Left ventricle myocardium inferior (tissue), 1 donor: ENCODE results near the gene TOP2B. TPM values are rescaled to one million over a fixed set of nuclear protein-coding genes. Genes with fewer than 3 reads are reported as not detected.

Experiments
- DNase-seq: peaks from one replicate; pipeline ENCODE4 v3.0.0-alpha.2; 2020
- H3K27ac ChIP-seq: fragments of 200-600 bp; replicated peaks from 2 replicates; pipeline ENCODE4 v1.8.0; 2021
- H3K27me3 ChIP-seq: fragments of 200-600 bp; 2 replicates; pipeline ENCODE4 v1.8.0; 2021; ENCODE audit warnings: low read depth
- H3K36me3 ChIP-seq: fragments of 200-600 bp; 2 replicates; pipeline ENCODE4 v1.8.0; 2021
- H3K4me1 ChIP-seq: fragments of 200-600 bp; 2 replicates; pipeline ENCODE4 v1.8.0; 2021
- H3K4me3 ChIP-seq: fragments of 200-600 bp; 2 replicates; pipeline ENCODE4 v1.8.0; 2021; ENCODE audit warnings: mild to moderate bottlenecking, moderate library complexity
- H3K9me3 ChIP-seq: fragments of 200-600 bp; replicated peaks from 2 replicates; pipeline ENCODE4 v1.8.0; 2021
- CTCF ChIP-seq: fragments of 200-600 bp; IDR thresholded peaks from 2 replicates; pipeline ENCODE4 v1.8.0; 2021; ENCODE audit warnings: antibody characterized with exemption, mild to moderate bottlenecking, borderline replicate concordance
- intact Hi-C: fragments of 100-400 bp; cut with micrococcal nuclease; formaldehyde crosslinking; loops from one replicate; pipeline ENCODE4 v1.11.0; 2022
- long read RNA-seq: library from polyadenylated mRNA; unstranded; transcript quantifications from one replicate; pipeline ENCODE4 v2.0.0, GENCODE V29; 2021
- total RNA-seq: library from RNA; stranded (reverse); fragmentation: NEBNext Ultra II Directional; extraction: Animal tissue kit (Norgen Biotek cat#: 25700); gene quantifications from one replicate; pipeline ENCODE4 v1.2.1, GENCODE V29; 2021
- donor health status: DM: no; HTN: yes; CAD: no; lungs with severe emphysema.

The TOP2B gene
- 101 TPM for total RNA-seq
- long read RNA-seq, full-length matches to known transcripts: 101 of 138 reads
- long read RNA-seq, partial matches to known transcripts: 32 of 138 reads
- long read RNA-seq, other reads (novel, unspliced or antisense): 5 of 138 reads

- Histone ChIP-seq H3K27ac (peak within 1 kb of the TSS; percentile 98), H3K9me3 (no peaks in the 10 kb centered on the region), H3K27me3 (no peaks in the 10 kb centered on the region), H3K4me3 (peak within 1 kb of the TSS; percentile 84), H3K36me3 (no peaks in the 10 kb centered on the region), H3K4me1 (peaks cover 54% of the 10 kb centered on the region)
- no peak for TF ChIP-seq CTCF
- DNase-seq: peak; percentile 95
- intact Hi-C loops: no loop called here
Observed at GRCh38 chr3:25664812-25665314, at the start of gene TOP2B. TSS of gene TOP2B (minus strand) at chr3:25664907. CDS start at chr3:25664297, 610 bp downstream.

DNA sequence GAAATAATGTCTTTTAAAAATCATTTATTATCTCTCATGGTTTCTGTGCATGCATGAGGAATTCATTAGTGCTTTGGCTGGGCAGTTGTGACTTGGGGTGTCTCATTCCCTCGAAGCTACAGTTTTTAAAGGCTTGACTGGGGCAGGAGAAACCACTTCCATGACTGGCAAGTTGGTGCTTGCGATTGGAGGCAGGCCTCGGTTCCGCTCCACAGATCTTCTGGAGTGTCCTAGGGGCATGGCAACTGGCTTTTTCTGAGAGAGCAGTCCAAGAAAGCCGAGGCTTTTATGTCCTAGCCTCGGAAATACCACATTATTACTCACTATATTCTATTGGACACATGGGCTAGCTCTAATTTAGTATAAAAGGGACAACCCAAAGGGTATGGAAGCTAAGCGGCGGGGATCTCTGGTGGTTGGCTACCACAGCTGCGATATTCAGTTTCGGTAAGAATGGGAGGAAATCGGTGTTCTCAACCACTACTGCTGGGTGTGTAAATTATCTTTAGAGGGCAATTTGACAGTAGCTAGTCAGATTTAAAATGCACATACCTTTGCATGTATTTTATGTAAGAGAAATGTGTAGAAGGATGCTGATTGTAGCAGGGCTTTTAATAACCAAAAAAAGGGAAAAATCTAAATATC is 48.8 kb upstream of the TOP2B start:
- H3K4me3 ChIP-seq: no peak overlapping the region
- intact Hi-C loops: no loop called here
- H3K4me1 ChIP-seq: no peaks in the 10 kb centered on the region
- DNase-seq: no peak
- peaks cover 3% of the 10 kb centered on the region for H3K36me3 ChIP-seq
- no peak for TF ChIP-seq CTCF
- no peaks in the 10 kb centered on the region for H3K9me3 ChIP-seq
- no peaks in the 10 kb centered on the region for H3K27me3 ChIP-seq
- H3K27ac ChIP-seq: no peak overlapping the region

DNA sequence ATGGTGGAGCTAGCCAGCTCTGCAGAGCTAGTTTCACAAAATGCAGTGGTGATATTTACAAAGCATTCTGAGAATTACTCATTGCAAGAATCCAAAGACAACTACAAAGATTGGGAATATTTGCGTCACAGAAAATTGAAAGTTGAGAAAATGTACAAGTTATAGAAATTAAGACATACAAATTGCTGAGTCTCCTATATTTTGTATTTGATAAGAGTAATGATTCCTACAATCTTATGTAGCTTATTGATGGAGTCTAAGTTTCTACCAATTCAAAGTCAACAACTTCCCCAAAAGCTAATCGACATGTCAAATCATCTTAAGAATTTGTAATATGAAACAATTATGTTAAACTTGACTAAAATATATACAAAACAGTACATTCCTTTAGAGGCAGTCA is 46.4 kb upstream of the TOP2B start:
- no peaks in the 10 kb centered on the region for H3K4me1 ChIP-seq
- no peak for TF ChIP-seq CTCF
- no peaks in the 10 kb centered on the region for H3K36me3 ChIP-seq
- H3K27me3 ChIP-seq: peaks cover 11% of the 10 kb centered on the region
- H3K4me3 ChIP-seq: no peak overlapping the region
- H3K27ac ChIP-seq: no peak overlapping the region
- H3K9me3 ChIP-seq: no peaks in the 10 kb centered on the region
- intact Hi-C loops: no loop called here
- no peak for DNase-seq

- no peak for TF ChIP-seq CTCF
- intact Hi-C loops: no loop called here
- Histone ChIP-seq H3K9me3 (no peaks in the 10 kb centered on the region), H3K27ac (no peak overlapping the region), H3K27me3 (peaks cover 32% of the 10 kb centered on the region), H3K4me1 (no peaks in the 10 kb centered on the region), H3K4me3 (no peak overlapping the region), H3K36me3 (no peaks in the 10 kb centered on the region)
- no peak for DNase-seq
Observed at GRCh38 chr3:25708036-25708435, 43.3 kb upstream of the TOP2B start.

DNA sequence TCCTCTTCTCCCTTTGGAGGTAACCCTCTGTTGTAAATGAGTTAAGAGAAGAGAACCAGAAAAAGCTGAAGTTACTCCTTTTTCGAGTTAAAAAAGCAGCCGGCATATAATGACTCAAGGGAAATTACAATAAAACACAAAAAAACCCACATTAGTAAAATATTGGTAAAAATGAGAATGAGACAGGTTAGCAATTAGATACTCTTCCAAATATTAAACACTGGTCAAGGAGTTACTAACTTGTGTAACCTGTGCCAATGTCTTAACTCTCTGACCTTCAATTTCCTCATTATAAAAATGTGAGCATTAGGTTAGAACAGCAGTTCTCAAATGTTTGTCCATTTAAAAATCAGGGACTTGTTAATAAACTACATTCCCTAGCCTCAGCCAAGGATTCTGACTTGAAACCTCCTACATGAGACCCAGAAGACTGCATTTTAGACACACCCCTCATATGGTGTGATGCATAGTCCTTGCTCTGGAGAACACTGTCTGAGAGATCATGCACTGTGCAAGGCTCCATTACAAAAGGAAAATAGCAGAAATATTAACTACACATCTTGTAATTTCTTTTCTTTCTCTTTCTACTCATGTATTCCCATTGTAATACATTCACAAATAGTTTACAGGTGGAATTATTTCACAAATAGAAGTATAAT is 42.7 kb upstream of the TOP2B start:
- intact Hi-C loops: no loop called here
- no peaks in the 10 kb centered on the region for H3K36me3 ChIP-seq
- peaks cover 32% of the 10 kb centered on the region for H3K27me3 ChIP-seq
- DNase-seq: no peak
- H3K4me1 ChIP-seq: no peaks in the 10 kb centered on the region
- H3K27ac ChIP-seq: no peak overlapping the region
- H3K9me3 ChIP-seq: no peaks in the 10 kb centered on the region
- TF ChIP-seq CTCF: no peak
- H3K4me3 ChIP-seq: no peak overlapping the region
